IMR-90 (cell line): ENCODE data around the gene IGF2BP1. TPM values are rescaled to one million over a fixed set of nuclear protein-coding genes. Genes with fewer than 3 reads are reported as not detected.
"Not testable (repeated sequence)": the region's sequence is repeated elsewhere in the genome, so short reads cannot be mapped to it uniquely, and the experiment has no call there.

Source experiments
- ATAC-seq: fragments of 200-7000 bp; cut with Tn5 transposase; 2 replicates; pipeline ENCODE4 v1.9.1; 2020; ENCODE audit warnings: low read depth, mild to moderate bottlenecking, moderate library complexity
- BruUV-seq: library from RNA; stranded (reverse); fragments of 400-500 nt; replicated peaks from 2 replicates; lab custom pipeline; 2021; lab: Mats Ljungman, UMichigan
- CTCF ChIA-PET: fragments of 300-600 bp; formaldehyde crosslinking; extraction: SDS; loops from one replicate; lab custom pipeline; 2021; ENCODE audit warnings: antibody characterized with exemption; lab: Yijun Ruan, JAX
- POLR2A ChIA-PET: fragments of 300-600 bp; sonication (Branson Sonifier 250); formaldehyde crosslinking; loops from one replicate; lab custom pipeline; 2022; ENCODE audit warnings: antibody characterized with exemption; ENCODE audit not compliant: unreplicated experiment; lab: Charles Lee
- DNase-seq: peaks from one replicate; pipeline ENCODE4 v3.0.0; 2013
- H2AFZ ChIP-seq: replicated peaks from 2 replicates; pipeline ENCODE3; 2013; ENCODE audit warnings: low read length, mild to moderate bottlenecking; ENCODE audit not compliant: poor library complexity
- H2AK5ac ChIP-seq: 2 replicates; pipeline ENCODE4 v1.6.1; 2013; ENCODE audit warnings: low read depth, low read length, inconsistent platforms
- H2AK9ac ChIP-seq: replicated peaks from 2 replicates; pipeline ENCODE3; 2013; ENCODE audit warnings: mild to moderate bottlenecking, low read depth, low read length, moderate library complexity; ENCODE audit not compliant: poor library complexity
- H2BK120ac ChIP-seq: 2 replicates; pipeline ENCODE4 v1.6.1; 2013; ENCODE audit warnings: low read depth, low read length, inconsistent platforms
- H2BK15ac ChIP-seq: 3 replicates; pipeline ENCODE4 v1.6.1; 2013; ENCODE audit warnings: low read depth, low read length, inconsistent platforms
- H2BK20ac ChIP-seq: 2 replicates; pipeline ENCODE4 v1.6.1; 2013; ENCODE audit warnings: low read depth, mild to moderate bottlenecking, inconsistent platforms, low read length, moderate library complexity
- H2BK5ac ChIP-seq: 2 replicates; pipeline ENCODE4 v1.6.1; 2013; ENCODE audit warnings: mild to moderate bottlenecking, low read depth, low read length, inconsistent platforms; ENCODE audit not compliant: poor library complexity, severe bottlenecking
- H3K14ac ChIP-seq: replicated peaks from 2 replicates; pipeline ENCODE4 v1.6.1; 2013; ENCODE audit warnings: low read depth, low read length, inconsistent platforms
- H3K18ac ChIP-seq: 2 replicates; pipeline ENCODE4 v1.6.1; 2013; ENCODE audit warnings: low read depth, low read length, control low read depth
- H3K23ac ChIP-seq: 2 replicates; pipeline ENCODE4 v1.6.1; 2013; ENCODE audit warnings: low read depth, low read length, inconsistent platforms
- H3K27ac ChIP-seq: 2 replicates; pipeline ENCODE4 v1.5.1; 2013; ENCODE audit warnings: mild to moderate bottlenecking, control low read depth, low read length; ENCODE audit not compliant: insufficient read depth
- H3K27me3 ChIP-seq: 2 replicates; pipeline ENCODE4 v1.6.1; 2013; ENCODE audit warnings: low read length; ENCODE audit not compliant: control insufficient read depth, insufficient read depth
- H3K36me3 ChIP-seq: 2 replicates; pipeline ENCODE4 v1.6.1; 2013; ENCODE audit warnings: low read length, mixed read lengths; ENCODE audit not compliant: control insufficient read depth, insufficient read depth
- H3K4ac ChIP-seq: 2 replicates; pipeline ENCODE4 v1.6.1; 2013; ENCODE audit warnings: low read depth, low read length, inconsistent platforms
- H3K4me1 ChIP-seq: 2 replicates; pipeline ENCODE4 v1.6.1; 2013; ENCODE audit warnings: low read length, mixed read lengths; ENCODE audit not compliant: control insufficient read depth, insufficient read depth
- H3K4me2 ChIP-seq: 2 replicates; pipeline ENCODE4 v1.6.1; 2013; ENCODE audit warnings: low read depth, mild to moderate bottlenecking, control low read depth, low read length, moderate library complexity
- H3K4me3 ChIP-seq: 2 replicates; pipeline ENCODE4 v1.5.1; 2013; ENCODE audit warnings: low read depth, mild to moderate bottlenecking, control low read depth, low read length, moderate library complexity; ENCODE audit not compliant: insufficient read depth
- H3K56ac ChIP-seq: 2 replicates; pipeline ENCODE4 v1.6.1; 2013; ENCODE audit warnings: low read length, inconsistent platforms; ENCODE audit not compliant: insufficient read depth; ENCODE audit errors: extremely low read depth
- H3K79me1 ChIP-seq, 2 experiments: 2 replicates each; pipeline ENCODE4 v1.6.1; 2013; ENCODE audit warnings: low read length in 2 of 2, inconsistent platforms in 1 of 2, low read depth in 1 of 2
- H3K9ac ChIP-seq: 2 replicates; pipeline ENCODE4 v1.6.1; 2013; ENCODE audit warnings: low read depth, low read length, control low read depth
- H3K9me1 ChIP-seq: 2 replicates; pipeline ENCODE4 v1.6.1; 2013; ENCODE audit warnings: low read length, inconsistent platforms; ENCODE audit not compliant: insufficient read depth
- H3K9me3 ChIP-seq: 2 replicates; pipeline ENCODE4 v1.6.1; 2013; ENCODE audit warnings: low read length; ENCODE audit not compliant: control insufficient read depth, insufficient read depth
- H4K20me1 ChIP-seq: 2 replicates; pipeline ENCODE4 v1.6.1; 2013; ENCODE audit warnings: low read length, inconsistent platforms; ENCODE audit not compliant: insufficient read depth
- H4K5ac ChIP-seq: 2 replicates; pipeline ENCODE4 v1.6.1; 2013; ENCODE audit warnings: mild to moderate bottlenecking, low read depth, low read length, control low read depth
- H4K8ac ChIP-seq, 2 experiments: 2 replicates each; pipeline ENCODE4 v1.6.1; 2013; ENCODE audit warnings: low read depth in 2 of 2, low read length in 2 of 2, control low read depth in 1 of 2, inconsistent platforms in 1 of 2
- H4K91ac ChIP-seq: 2 replicates; pipeline ENCODE4 v1.6.1; 2013; ENCODE audit warnings: low read depth, low read length, inconsistent platforms; ENCODE audit not compliant: insufficient read depth
- WGBS, 2 experiments: methylation state at CpG; one replicate each; pipeline versions ENCODE4 v1.1.5 to v1.1.7; 2013; ENCODE audit warnings: missing lambda C conversion rate in 2 of 2; ENCODE audit not compliant: insufficient read length in 1 of 2; ENCODE audit errors: extremely low coverage in 2 of 2; 5-methylcytosine and 5-hydroxymethylcytosine counted together
- dilution Hi-C: fragments of 300-500 bp; cut with HindIII; formaldehyde crosslinking; loops from one replicate; pipeline ENCODE4 v1.14.3; 2018; ENCODE audit warnings: low sequenced_read_pairs; ENCODE audit not compliant: unreplicated experiment
- in situ Hi-C: fragments of 300-500 bp; cut with MboI; formaldehyde crosslinking; loops from 3 replicates; pipeline ENCODE4 v1.14.3; 2019; ENCODE audit warnings: low sequenced_read_pairs, inconsistent platforms, mixed read lengths
- intact Hi-C: fragments of 100-400 bp; cut with micrococcal nuclease; formaldehyde crosslinking; loops from 2 replicates; pipeline ENCODE4 v1.10.0; 2022
- polyA plus RNA-seq, 3 experiments: library from polyadenylated mRNA; depleted of rRNA; stranded (reverse); fragments of >200 nt; gene quantifications; 2 replicates each; pipeline ENCODE4 v1.2.3, GENCODE V29; 2012; ENCODE audit warnings: low replicate concordance in 1 of 3
- total RNA-seq: library from RNA; depleted of rRNA; stranded (reverse); fragments of >200 nt; gene quantifications from 2 replicates; pipeline ENCODE4 v1.2.3, GENCODE V29; 2012

The IGF2BP1 gene
- total and polyA plus RNA-seq, 2 of the 4 experiments (the other 2 are of a cell fraction) = 10.2 to 13.1 TPM

DNA sequence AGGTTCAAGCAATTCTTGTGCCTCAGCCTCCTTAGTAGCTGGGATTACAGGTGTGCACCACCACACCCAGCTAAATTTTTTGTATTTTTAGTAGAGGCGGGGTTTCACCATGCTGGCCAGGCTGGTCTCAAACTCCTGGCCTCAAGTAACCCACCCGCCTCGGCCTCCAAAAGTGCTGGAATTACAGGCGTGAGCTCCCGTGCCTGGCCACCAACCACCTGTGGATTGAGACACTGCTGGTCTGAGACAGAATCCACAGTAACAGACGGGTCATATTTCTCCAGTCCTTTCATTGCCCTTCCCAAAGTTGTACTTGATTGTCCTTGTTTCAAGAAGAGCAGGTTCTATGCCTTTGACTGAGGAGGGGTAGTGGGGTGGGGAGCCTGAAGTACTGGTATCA, 42.3 kb downstream of the IGF2BP1 start:
- H3K9me1 ChIP-seq, H2BK5ac ChIP-seq, H3K4me1 ChIP-seq, H3K4me3 ChIP-seq, H2AK9ac ChIP-seq, H3K18ac ChIP-seq, H2BK120ac ChIP-seq, H3K27me3 ChIP-seq, H3K27ac ChIP-seq, BruUV-seq, H3K4ac ChIP-seq, DNase-seq, H4K91ac ChIP-seq, H3K23ac ChIP-seq, H2BK15ac ChIP-seq, H4K5ac ChIP-seq, ATAC-seq, H2AK5ac ChIP-seq, CTCF ChIA-PET, H2AFZ ChIP-seq, H3K14ac ChIP-seq, H3K9me3 ChIP-seq, H3K9ac ChIP-seq, H2BK20ac ChIP-seq, H3K4me2 ChIP-seq, H4K8ac ChIP-seq, H3K56ac ChIP-seq: not testable (repeated sequence)
- dilution Hi-C loops = loop anchor here (25.0 kb wide), 1 partner anchor 127 kb away; the partner anchor contains the start of gene UBE2Z
- peaks cover 12% of the 10 kb centered on the region; the same call in 1 of the 2 replicates for H4K20me1 ChIP-seq
- H3K79me1 ChIP-seq = peaks cover 67 to 77% of the 10 kb centered on the region in 2 experiments
- in situ Hi-C loops = loop anchor here (10.0 kb wide), 2 partner anchors 235 to 315 kb away; partner anchors contain the start of genes HOXB13, PRAC1 and PRAC2
- intact Hi-C loops = loop anchor here (10.0 kb wide), 1 partner anchor 315 kb away; the partner anchor contains the start of genes HOXB13, PRAC1 and PRAC2
- POLR2A ChIA-PET = interaction anchor here (0.6 kb wide), 1 partner anchor 1429 kb away, joined by 4 read pairs; no protein-coding TSS in a partner anchor
- WGBS, 2 experiments = 94% methylated on average over 3 of the region's 6 CpGs; no CpG with 5 or more reads in 1 of the 2 experiments
- H3K36me3 ChIP-seq = peaks cover 65% of the 10 kb centered on the region
